HUES6 (cell line): ENCODE measurements around the gene CPT1C.
"Not testable (repeated sequence)": the region's sequence is repeated elsewhere in the genome, so short reads cannot be mapped to it uniquely, and the experiment has no call there.

Experiments used
- H3K27ac ChIP-seq: 2 replicates; pipeline ENCODE4 v1.7.0; 2013; ENCODE audit warnings: low read depth, mild to moderate bottlenecking, low read length, inconsistent platforms
- H3K27me3 ChIP-seq: 2 replicates; pipeline ENCODE4 v1.6.1; 2013; ENCODE audit warnings: low read length; ENCODE audit not compliant: control insufficient read depth, insufficient read depth
- H3K36me3 ChIP-seq: 2 replicates; pipeline ENCODE4 v1.6.1; 2013; ENCODE audit warnings: low read length; ENCODE audit not compliant: control insufficient read depth, insufficient read depth
- H3K4me1 ChIP-seq: 2 replicates; pipeline ENCODE4 v1.6.1; 2013; ENCODE audit warnings: low read length; ENCODE audit not compliant: control insufficient read depth, insufficient read depth
- H3K4me3 ChIP-seq: 2 replicates; pipeline ENCODE4 v1.5.1; 2013; ENCODE audit warnings: low read depth, low read length
- H3K9ac ChIP-seq: one replicate; pipeline ENCODE4 v1.6.1; 2013; ENCODE audit warnings: mild to moderate bottlenecking, low read length
- H3K9me3 ChIP-seq: 2 replicates; pipeline ENCODE4 v1.6.1; 2013; ENCODE audit warnings: low read depth, low read length; ENCODE audit not compliant: control insufficient read depth, insufficient read depth

Gene CPT1C

GRCh38 chr19:49712397-49712859, 21.5 kb downstream of the CPT1C start:
- Histone ChIP-seq H3K27ac (no peak overlapping the region), H3K9me3 (no peaks in the 10 kb centered on the region), H3K36me3 (peaks cover 13% of the 10 kb centered on the region), H3K4me3 (peak overlapping the region; percentile 11; the same call in 1 of the 2 replicates), H3K9ac (peak overlapping the region; percentile 29), H3K4me1 (peaks cover 4% of the 10 kb centered on the region; the same call in 1 of the 2 replicates), H3K27me3 (no peaks in the 10 kb centered on the region)

GRCh38 chr19:49713236-49713845, 22.4 kb downstream of the CPT1C start:
- Histone ChIP-seq H3K9ac (no peak overlapping the region), H3K4me3 (no peak overlapping the region), H3K27me3 (no peaks in the 10 kb centered on the region), H3K9me3 (no peaks in the 10 kb centered on the region), H3K27ac (no peak overlapping the region), H3K36me3 (peaks cover 13% of the 10 kb centered on the region), H3K4me1 (peaks cover 4% of the 10 kb centered on the region; the same call in 1 of the 2 replicates)

GRCh38 chr19:49716154-49716553, 25.2 kb downstream of the CPT1C start:
- no peaks in the 10 kb centered on the region for H3K27me3 ChIP-seq
- H3K27ac ChIP-seq, result no peak overlapping the region
- H3K9me3 ChIP-seq, result no peaks in the 10 kb centered on the region
- H3K4me3 ChIP-seq, result no peak overlapping the region
- H3K4me1 ChIP-seq, result peaks cover 8% of the 10 kb centered on the region; the same call in 1 of the 2 replicates
- no peak overlapping the region for H3K9ac ChIP-seq
- H3K36me3 ChIP-seq, result peaks cover 9% of the 10 kb centered on the region

DNA sequence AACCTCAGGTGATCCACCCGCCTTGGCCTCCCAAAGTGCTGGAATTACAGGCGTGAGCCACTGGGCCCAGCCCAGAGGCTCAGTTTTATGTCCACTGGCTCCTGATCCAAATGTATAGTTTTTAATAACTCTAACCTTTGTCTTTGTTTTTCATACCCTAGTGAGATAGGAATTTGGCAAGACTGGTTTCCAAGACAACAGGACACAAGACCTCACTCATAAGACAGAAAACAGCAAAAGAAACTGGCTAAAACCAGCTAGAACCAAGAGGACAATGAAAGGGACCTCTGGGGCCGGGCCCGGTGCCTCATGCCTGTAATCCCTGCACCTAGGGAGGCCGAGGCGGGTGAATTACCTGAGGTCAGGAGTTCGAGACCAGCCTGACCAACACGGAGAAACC, 27.6 kb downstream of the CPT1C start:
- Histone ChIP-seq H3K36me3 (peaks cover 1% of the 10 kb centered on the region), H3K4me1 (peaks cover 4% of the 10 kb centered on the region; the same call in 1 of the 2 replicates), H3K4me3 (no peak overlapping the region), H3K9me3 (no peaks in the 10 kb centered on the region), H3K27ac (no peak overlapping the region), H3K9ac (no peak overlapping the region), H3K27me3 (no peaks in the 10 kb centered on the region)

- no peaks in the 10 kb centered on the region for H3K9me3 ChIP-seq
- H3K4me3 ChIP-seq, result no peak overlapping the region
- H3K27me3 ChIP-seq, result no peaks in the 10 kb centered on the region
- no peak overlapping the region for H3K27ac ChIP-seq
- no peaks in the 10 kb centered on the region for H3K36me3 ChIP-seq
- no peak overlapping the region for H3K9ac ChIP-seq
- H3K4me1 ChIP-seq, result peaks cover 4% of the 10 kb centered on the region; the same call in 1 of the 2 replicates
These were observed 28.1 kb downstream of the CPT1C start for GRCh38 chr19:49718991-49719390.

DNA sequence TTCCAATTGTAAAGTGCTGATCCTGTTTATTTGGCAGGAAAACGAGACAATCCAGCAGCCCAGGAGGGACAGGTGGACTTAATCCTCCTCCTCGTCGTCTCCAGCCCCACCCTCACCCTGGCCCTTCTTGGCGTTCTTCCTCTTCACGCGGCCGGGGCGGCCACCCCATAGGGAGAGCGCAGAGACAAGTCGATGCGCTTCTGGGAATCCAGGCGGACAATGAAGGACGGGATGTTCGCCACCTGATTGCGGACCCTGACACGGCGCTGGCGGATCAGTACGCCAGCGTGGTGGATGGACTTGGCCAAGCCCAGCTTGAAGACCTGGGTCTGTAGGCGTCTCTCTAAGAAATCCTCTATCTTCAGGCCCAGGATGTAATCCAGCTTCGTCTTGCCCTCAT, 28.5 kb downstream of the CPT1C start:
- not testable (repeated sequence) for H3K36me3 ChIP-seq, H3K9me3 ChIP-seq, H3K4me1 ChIP-seq, H3K27ac ChIP-seq, H3K27me3 ChIP-seq, H3K4me3 ChIP-seq, H3K9ac ChIP-seq

DNA sequence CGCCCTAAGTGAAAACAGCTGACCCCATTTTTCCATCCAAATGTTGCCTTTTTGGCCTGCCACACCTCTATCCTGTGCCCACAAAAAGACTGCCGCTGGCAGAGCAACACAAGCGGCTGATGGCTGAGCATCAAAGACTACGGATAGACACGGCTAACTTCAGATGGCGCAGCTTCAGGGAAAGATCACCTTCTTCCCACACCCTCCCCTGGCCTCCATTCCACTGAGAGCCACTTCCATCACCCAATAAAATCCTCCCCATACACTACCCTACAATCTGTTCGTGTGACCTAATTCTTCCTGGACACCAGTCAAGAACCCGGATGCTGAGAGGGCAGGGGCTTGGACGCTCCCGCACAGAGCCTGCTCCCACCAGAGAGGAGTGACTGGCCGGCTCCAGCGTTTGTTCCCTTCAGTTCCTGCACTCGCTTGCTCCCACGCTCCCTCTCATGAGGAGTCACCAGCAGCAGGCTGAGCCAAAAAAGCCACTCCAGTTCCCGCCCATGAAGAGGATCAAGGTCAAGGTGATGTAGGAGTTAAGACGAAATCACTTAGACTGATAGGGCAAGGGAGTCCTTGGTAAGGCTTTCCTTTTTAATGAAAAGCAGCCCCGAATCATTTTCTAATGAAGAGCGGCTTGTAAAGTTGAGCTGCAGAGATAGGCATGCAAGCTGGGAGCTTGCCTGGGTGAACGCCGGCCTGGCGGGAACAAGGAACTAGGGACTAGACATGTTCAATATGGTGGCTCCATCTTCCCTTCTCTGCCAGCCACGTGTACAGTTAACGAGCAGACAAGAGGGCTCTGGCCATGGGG, 36.5 kb downstream of the CPT1C start:
- H3K4me3 ChIP-seq, result no peak overlapping the region
- no peaks in the 10 kb centered on the region for H3K9me3 ChIP-seq
- no peaks in the 10 kb centered on the region for H3K36me3 ChIP-seq
- no peak overlapping the region for H3K27ac ChIP-seq
- no peaks in the 10 kb centered on the region for H3K27me3 ChIP-seq
- H3K9ac ChIP-seq, result no peak overlapping the region
- H3K4me1 ChIP-seq, result no peaks in the 10 kb centered on the region

GRCh38 chr19:49730166-49730565, 39.2 kb downstream of the CPT1C start:
- Histone ChIP-seq H3K4me1 (no peaks in the 10 kb centered on the region), H3K27ac (no peak overlapping the region), H3K9ac (no peak overlapping the region), H3K9me3 (no peaks in the 10 kb centered on the region), H3K4me3 (no peak overlapping the region), H3K36me3 (no peaks in the 10 kb centered on the region), H3K27me3 (no peaks in the 10 kb centered on the region)

- H3K4me3 ChIP-seq, result no peak overlapping the region
- H3K9me3 ChIP-seq, result no peaks in the 10 kb centered on the region
- no peak overlapping the region for H3K27ac ChIP-seq
- H3K27me3 ChIP-seq, result no peaks in the 10 kb centered on the region
- H3K9ac ChIP-seq, result no peak overlapping the region
- H3K36me3 ChIP-seq, result no peaks in the 10 kb centered on the region
- no peaks in the 10 kb centered on the region for H3K4me1 ChIP-seq
These were observed 47.4 kb downstream of the CPT1C start for GRCh38 chr19:49738268-49738667.

GRCh38 chr19:49739098-49739497, 48.2 kb downstream of the CPT1C start:
- Histone ChIP-seq H3K9ac (no peak overlapping the region), H3K27me3 (no peaks in the 10 kb centered on the region), H3K36me3 (no peaks in the 10 kb centered on the region), H3K9me3 (no peaks in the 10 kb centered on the region), H3K4me3 (no peak overlapping the region), H3K27ac (no peak overlapping the region), H3K4me1 (no peaks in the 10 kb centered on the region)

DNA sequence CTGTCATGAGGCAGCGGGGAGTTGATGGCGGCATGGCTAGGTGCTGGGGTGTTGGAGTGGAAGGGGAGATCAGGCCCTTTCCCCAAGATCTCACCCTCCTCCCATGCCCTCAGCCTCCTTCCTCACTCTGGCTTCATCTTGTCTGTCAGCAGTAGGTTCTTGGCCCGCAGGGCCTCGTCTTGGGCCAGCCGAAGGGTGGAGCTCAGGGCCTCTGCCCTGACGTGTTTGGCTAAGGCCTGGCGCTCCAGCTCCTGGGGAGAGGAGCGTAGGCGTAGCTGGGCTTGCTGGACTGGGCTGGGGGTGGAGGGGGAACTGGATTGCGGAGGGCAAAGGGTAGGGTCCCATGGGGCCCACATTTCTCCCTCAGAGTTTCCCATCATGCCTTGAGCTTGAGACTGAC, 49.0 kb downstream of the CPT1C start:
- Histone ChIP-seq H3K4me3 (no peak overlapping the region), H3K9me3 (no peaks in the 10 kb centered on the region), H3K36me3 (no peaks in the 10 kb centered on the region), H3K9ac (no peak overlapping the region), H3K4me1 (no peaks in the 10 kb centered on the region), H3K27ac (no peak overlapping the region), H3K27me3 (no peaks in the 10 kb centered on the region)
